Renal cortical epithelial cell (primary cell): ENCODE results near the gene AHCYL2. TPM values are rescaled to one million over a fixed set of nuclear protein-coding genes. Genes with fewer than 3 reads are reported as not detected.

ENCODE experiments used
- DNase-seq: peaks from one replicate; pipeline ENCODE4 v3.0.0-alpha.2; 2011; ENCODE audit warnings: low read depth
- total RNA-seq: library from RNA; depleted of rRNA; stranded (reverse); fragments of >200 nt; gene quantifications from 2 replicates; pipeline ENCODE4 v1.2.3, GENCODE V29; 2014

AHCYL2 gene
- 11.3 and 34.3 TPM in 2 replicates for total RNA-seq

- peak; percentile 91 for DNase-seq
These were observed at the start of gene AHCYL2 for GRCh38 chr7:129224251-129225205. AHCYL2 (plus strand) TSS chr7:129225030.

GRCh38 chr7:129176916-129177710, 47.7 kb upstream of the AHCYL2 start:
- DNase-seq, result no peak

GRCh38 chr7:129184981-129185670, 39.7 kb upstream of the AHCYL2 start:
- DNase-seq, result no peak

- no peak for DNase-seq
These were observed 38.0 kb upstream of the AHCYL2 start for GRCh38 chr7:129186749-129187260.

GRCh38 chr7:129187681-129188371, 37.0 kb upstream of the AHCYL2 start:
- DNase-seq, result no peak

GRCh38 chr7:129188372-129188891, 36.4 kb upstream of the AHCYL2 start, which contains the start of gene SMO:
SMO (plus strand) TSS chr7:129188633; CDS start chr7:129189152, 519 bp downstream.
- DNase-seq, result no peak

GRCh38 chr7:129188892-129189660, 35.8 kb upstream of the AHCYL2 start:
- DNase-seq, result no peak

GRCh38 chr7:129189661-129190310, 35.0 kb upstream of the AHCYL2 start:
- no peak for DNase-seq

- DNase-seq, result no peak
These were observed 33.6 kb upstream of the AHCYL2 start for GRCh38 chr7:129191272-129191671.

GRCh38 chr7:129193892-129194291, 30.9 kb upstream of the AHCYL2 start:
- DNase-seq, result no peak

- DNase-seq, result no peak
These were observed 27.1 kb upstream of the AHCYL2 start for GRCh38 chr7:129197771-129198170.

- no peak for DNase-seq
These were observed 25.4 kb upstream of the AHCYL2 start for GRCh38 chr7:129199406-129199805.

GRCh38 chr7:129202058-129202777, 22.6 kb upstream of the AHCYL2 start:
- DNase-seq, result no peak

GRCh38 chr7:129203050-129203741, 21.6 kb upstream of the AHCYL2 start:
- no peak for DNase-seq

- DNase-seq, result no peak
These were observed 19.6 kb upstream of the AHCYL2 start for GRCh38 chr7:129205126-129205818.

GRCh38 chr7:129205987-129206785, 18.6 kb upstream of the AHCYL2 start:
- DNase-seq, result no peak

GRCh38 chr7:129208667-129209066, 16.2 kb upstream of the AHCYL2 start:
- no peak for DNase-seq
